ENCODE data around the gene IL26. TPM values are rescaled to one million over a fixed set of nuclear protein-coding genes. Genes with fewer than 3 reads are reported as not detected.

IL26 gene
- total RNA-seq, 6 experiments from 2014 or later, result not detected

DNA sequence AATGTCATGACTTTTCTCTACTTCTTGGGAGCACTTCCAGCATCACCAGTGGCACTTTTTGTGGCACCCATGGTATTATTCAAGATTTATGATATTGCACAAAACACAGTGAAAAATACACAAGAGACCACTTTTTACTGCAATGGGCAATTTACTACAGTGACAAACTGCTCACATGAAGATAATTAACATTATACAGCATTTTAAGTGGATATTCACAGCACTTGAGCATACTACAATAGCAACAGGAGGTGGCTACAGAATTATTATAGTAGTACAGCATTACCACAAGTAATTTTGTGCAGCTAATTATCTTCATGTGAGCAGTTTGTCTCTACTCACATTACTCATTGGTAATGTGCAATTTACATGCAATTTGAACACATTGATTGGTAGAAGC lies 18.3 kb downstream of the IL26 start:
- DNase-seq (no peak), ATAC-seq (no peak)
- no peak overlapping the region for H3K4me3 ChIP-seq
- intact Hi-C loops (cut with DNase I), result no loop called here
- no peak overlapping the region for H3K27ac ChIP-seq
- TF ChIP-seq, protein P1, sequence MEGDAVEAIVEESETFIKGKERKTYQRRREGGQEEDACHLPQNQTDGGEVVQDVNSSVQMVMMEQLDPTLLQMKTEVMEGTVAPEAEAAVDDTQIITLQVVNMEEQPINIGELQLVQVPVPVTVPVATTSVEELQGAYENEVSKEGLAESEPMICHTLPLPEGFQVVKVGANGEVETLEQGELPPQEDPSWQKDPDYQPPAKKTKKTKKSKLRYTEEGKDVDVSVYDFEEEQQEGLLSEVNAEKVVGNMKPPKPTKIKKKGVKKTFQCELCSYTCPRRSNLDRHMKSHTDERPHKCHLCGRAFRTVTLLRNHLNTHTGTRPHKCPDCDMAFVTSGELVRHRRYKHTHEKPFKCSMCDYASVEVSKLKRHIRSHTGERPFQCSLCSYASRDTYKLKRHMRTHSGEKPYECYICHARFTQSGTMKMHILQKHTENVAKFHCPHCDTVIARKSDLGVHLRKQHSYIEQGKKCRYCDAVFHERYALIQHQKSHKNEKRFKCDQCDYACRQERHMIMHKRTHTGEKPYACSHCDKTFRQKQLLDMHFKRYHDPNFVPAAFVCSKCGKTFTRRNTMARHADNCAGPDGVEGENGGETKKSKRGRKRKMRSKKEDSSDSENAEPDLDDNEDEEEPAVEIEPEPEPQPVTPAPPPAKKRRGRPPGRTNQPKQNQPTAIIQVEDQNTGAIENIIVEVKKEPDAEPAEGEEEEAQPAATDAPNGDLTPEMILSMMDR (IDR thresholded peaks at IDR 0.05), result no peak
- no peak for TF ChIP-seq POLR2A (IDR thresholded peaks at IDR 0.05)
- no peaks in the 10 kb centered on the region for H3K9me3 ChIP-seq
- no peaks in the 10 kb centered on the region for H3K36me3 ChIP-seq
- H3K27me3 ChIP-seq, result peaks cover 0 to 3% of the 10 kb centered on the region in 2 donors
- no peaks in the 10 kb centered on the region for H3K4me1 ChIP-seq

DNA sequence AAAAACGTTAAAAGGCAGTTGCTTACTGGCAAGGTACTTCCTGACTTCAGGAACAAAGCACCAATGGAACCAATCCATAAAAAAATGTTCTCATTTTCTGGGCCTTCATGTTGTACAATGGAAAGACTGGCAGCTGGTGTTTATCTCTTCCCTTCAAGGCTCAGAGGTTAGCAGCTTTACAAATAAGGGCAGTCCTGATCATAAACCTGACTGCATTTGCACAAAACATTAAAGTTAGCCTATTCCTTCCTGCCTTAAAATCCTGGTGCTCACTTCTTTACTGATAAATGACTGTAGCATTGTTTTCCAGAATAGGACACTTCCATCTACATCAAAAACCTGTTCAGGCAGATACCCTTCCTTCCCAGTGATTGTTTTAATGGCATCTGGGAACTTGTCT lies 19.2 kb downstream of the IL26 start:
- H3K4me1 ChIP-seq, result no peaks in the 10 kb centered on the region
- TF ChIP-seq, protein P1 (IDR thresholded peaks at IDR 0.05), result no peak
- no peak for TF ChIP-seq POLR2A (IDR thresholded peaks at IDR 0.05)
- H3K9me3 ChIP-seq, result no peaks in the 10 kb centered on the region
- ATAC-seq (no peak), DNase-seq (no peak)
- H3K36me3 ChIP-seq, result no peaks in the 10 kb centered on the region
- intact Hi-C loops (cut with DNase I), result no loop called here
- no peak overlapping the region for H3K4me3 ChIP-seq
- H3K27me3 ChIP-seq, result peaks cover 0 to 3% of the 10 kb centered on the region in 2 donors
- H3K27ac ChIP-seq, result no peak overlapping the region
- 31% methylated on average over 1 of the region's 1 CpG for WGBS (ENCODE audit: insufficient coverage, low coverage, low lambda C conversion rate, missing lambda C conversion rate)

DNA sequence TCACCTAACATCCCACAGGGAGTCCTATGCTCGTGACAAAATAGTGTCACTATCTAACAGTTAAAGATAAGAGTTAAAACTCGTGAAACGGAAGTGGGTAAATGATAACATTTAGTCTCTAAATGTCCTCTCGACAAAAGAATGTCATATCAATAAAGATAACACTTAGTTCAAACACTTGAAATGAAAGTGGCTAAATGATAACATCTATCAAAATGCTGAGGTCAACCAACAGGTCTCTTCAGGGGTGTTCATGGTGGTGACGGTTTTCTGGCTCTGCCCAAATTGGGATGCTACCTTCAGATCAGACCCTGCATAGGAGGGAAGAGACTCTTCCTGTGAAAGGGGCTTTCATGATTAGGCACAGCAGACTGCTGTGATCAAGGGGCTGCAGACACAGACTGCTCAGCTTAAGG lies 22.1 kb downstream of the IL26 start:
- intact Hi-C loops (cut with DNase I), result no loop called here
- WGBS (ENCODE audit: insufficient coverage, low coverage, low lambda C conversion rate, missing lambda C conversion rate), result 12% methylated on average over 5 of the region's 5 CpGs
- H3K4me1 ChIP-seq, result no peaks in the 10 kb centered on the region
- H3K27ac ChIP-seq, result no peak overlapping the region
- DNase-seq (no peak), ATAC-seq (no peak)
- no peaks in the 10 kb centered on the region for H3K9me3 ChIP-seq
- TF ChIP-seq, protein P1 (IDR thresholded peaks at IDR 0.05), result no peak
- no peak for TF ChIP-seq POLR2A (IDR thresholded peaks at IDR 0.05)
- H3K36me3 ChIP-seq, result no peaks in the 10 kb centered on the region
- H3K4me3 ChIP-seq, result no peak overlapping the region
- H3K27me3 ChIP-seq, result no peaks in the 10 kb centered on the region

DNA sequence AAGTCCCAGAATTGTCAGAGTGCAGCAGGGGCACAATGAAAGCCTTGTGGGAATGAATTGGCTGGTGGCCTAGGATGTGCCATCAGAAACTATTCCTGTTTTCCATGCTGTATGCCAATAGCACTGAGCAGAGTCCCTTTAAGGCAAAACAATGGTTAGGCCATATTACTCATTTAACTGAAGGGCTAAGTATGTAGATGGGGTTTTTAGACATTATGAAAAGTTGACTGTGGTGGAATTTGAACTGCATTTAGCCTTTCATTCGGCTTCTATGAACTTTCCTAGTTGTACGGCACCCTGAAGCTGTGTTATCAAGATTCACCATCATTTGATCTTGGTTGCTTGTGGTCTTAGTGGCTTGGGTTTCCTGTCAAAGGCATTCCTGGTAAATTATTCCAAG lies 24.8 kb downstream of the IL26 start:
- no peak overlapping the region for H3K27ac ChIP-seq
- ATAC-seq, result no peak
- no peaks in the 10 kb centered on the region for H3K36me3 ChIP-seq
- H3K9me3 ChIP-seq, result no peaks in the 10 kb centered on the region
- no peaks in the 10 kb centered on the region for H3K4me1 ChIP-seq
- WGBS (ENCODE audit: insufficient coverage, low coverage, low lambda C conversion rate, missing lambda C conversion rate), result 63% methylated on average over 2 of the region's 2 CpGs
- intact Hi-C loops (cut with DNase I), result no loop called here
- no peak for DNase-seq
- no peaks in the 10 kb centered on the region for H3K27me3 ChIP-seq
- no peak for TF ChIP-seq POLR2A (IDR thresholded peaks at IDR 0.05)
- TF ChIP-seq, protein P1 (IDR thresholded peaks at IDR 0.05), result no peak
- H3K4me3 ChIP-seq, result no peak overlapping the region

DNA sequence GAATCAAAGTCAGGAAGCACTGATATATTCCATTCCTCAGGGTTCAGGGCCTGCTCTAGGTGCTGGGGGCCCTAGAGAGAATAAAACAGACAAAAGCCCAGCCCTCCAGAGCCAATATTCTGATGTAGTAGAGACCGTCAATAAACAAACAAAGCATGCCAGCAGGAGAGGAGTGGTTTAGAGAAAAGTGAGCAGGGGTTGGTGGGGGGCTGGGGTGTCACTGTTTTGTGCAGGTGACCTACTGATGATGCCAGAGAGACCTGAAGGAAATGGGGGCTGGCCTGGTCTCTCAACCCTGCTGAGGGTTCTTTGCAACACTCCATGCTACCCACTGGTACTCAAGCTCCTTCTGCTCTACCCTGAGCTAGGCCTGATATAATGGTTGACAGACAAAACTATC lies 26.5 kb downstream of the IL26 start:
- intact Hi-C loops (cut with DNase I), result no loop called here
- Histone ChIP-seq H3K4me3 (no peak overlapping the region), H3K27me3 (no peaks in the 10 kb centered on the region), H3K36me3 (no peaks in the 10 kb centered on the region), H3K27ac (no peak overlapping the region), H3K9me3 (no peaks in the 10 kb centered on the region), H3K4me1 (no peaks in the 10 kb centered on the region)
- ATAC-seq (no peak), DNase-seq (no peak)
- TF ChIP-seq POLR2A (IDR thresholded peaks at IDR 0.05), result no peak
- TF ChIP-seq, protein P1 (IDR thresholded peaks at IDR 0.05), result no peak
- WGBS (ENCODE audit: insufficient coverage, low coverage, low lambda C conversion rate, missing lambda C conversion rate), result 90% methylated on average over 1 of the region's 1 CpG

Data from right lobe of liver (tissue), 6 donors.